Activated CD8-positive, alpha-beta memory T cell treated with anti-CD3 and anti-CD28 coated beads for 36 hours (primary cell): ENCODE results near the gene PLAGL2. TPM values are rescaled to one million over a fixed set of nuclear protein-coding genes. Genes with fewer than 3 reads are reported as not detected.
"Not testable (repeated sequence)": the region's sequence is repeated elsewhere in the genome, so short reads cannot be mapped to it uniquely, and the experiment has no call there.

ENCODE experiments used
- CTCF ChIA-PET: fragments of 350-600 bp; sonication (Branson Sonifier 250); formaldehyde crosslinking; loops from one replicate; lab custom pipeline; 2021; ENCODE audit warnings: antibody characterized with exemption; lab: Charles Lee
- POLR2A ChIA-PET: fragments of 350-600 bp; sonication (Branson Sonifier 250); formaldehyde crosslinking; loops from one replicate; lab custom pipeline; 2021; ENCODE audit warnings: antibody characterized with exemption; lab: Charles Lee
- total RNA-seq, 2 experiments: library from RNA; stranded (reverse); gene quantifications; one replicate each; pipeline ENCODE4 v1.2.3, GENCODE V29; 2021

PLAGL2 gene
- total RNA-seq: 100 to 1,000 TPM; 115 to 117 TPM

GRCh38 chr20:32207626-32208498, at the start of gene PLAGL2, which contains the start of gene POFUT1:
TSS of gene PLAGL2 (minus strand) at chr20:32207743. CDS start at chr20:32202178, 5,565 bp downstream.
TSS of gene POFUT1 (plus strand) at chr20:32207880. CDS start at chr20:32207942, 62 bp downstream.
- ChIA-PET POLR2A (interaction anchor here (0.6 to 1.4 kb wide), 4 partner anchors 24 to 95 kb away, joined by 3 to 5 read pairs (median 4); no protein-coding TSS in a partner anchor), CTCF (no interaction called here)

GRCh38 chr20:32252189-32252588, 44.6 kb upstream of the PLAGL2 start:
- CTCF ChIA-PET: interaction anchor here (0.7 kb wide), 2 partner anchors 19 to 1641 kb away, joined by 3 to 4 read pairs; no protein-coding TSS in a partner anchor
- POLR2A ChIA-PET: interaction anchor here (0.6 to 1.4 kb wide), 3 partner anchors 26 to 47 kb away, joined by 4 to 6 read pairs (median 5); no protein-coding TSS in a partner anchor

- CTCF ChIA-PET: interaction anchor here (0.7 kb wide), 2 partner anchors 18 to 1642 kb away, joined by 3 to 4 read pairs; no protein-coding TSS in a partner anchor
These were observed 43.9 kb upstream of the PLAGL2 start for GRCh38 chr20:32251470-32251869.

GRCh38 chr20:32249030-32249738, 41.6 kb upstream of the PLAGL2 start:
- POLR2A ChIA-PET: interaction anchor here (0.7 kb wide), 1 partner anchor 170 kb away, joined by 8 read pairs; no protein-coding TSS in a partner anchor
- CTCF ChIA-PET: interaction anchor here (1.0 kb wide), 1 partner anchor 85 kb away, joined by 4 read pairs; no protein-coding TSS in a partner anchor

More at GRCh38 chr20:32251470-32251869, 43.9 kb upstream of the PLAGL2 start:
- POLR2A ChIA-PET: interaction anchor here (0.9 kb wide), 1 partner anchor 46 kb away, joined by 6 read pairs; no protein-coding TSS in a partner anchor

GRCh38 chr20:32248043-32248442, 40.5 kb upstream of the PLAGL2 start:
- CTCF ChIA-PET: interaction anchor here (0.6 kb wide), 1 partner anchor 18 kb away, joined by 3 read pairs; no protein-coding TSS in a partner anchor
- POLR2A ChIA-PET: no interaction called here

- CTCF ChIA-PET: not testable (repeated sequence)
These were observed 38.7 kb upstream of the PLAGL2 start for GRCh38 chr20:32246208-32246607.

GRCh38 chr20:32244959-32245358, 37.4 kb upstream of the PLAGL2 start:
- ChIA-PET POLR2A (no interaction called here), CTCF (interaction anchor here (1.1 to 1.2 kb wide), 2 partner anchors 11 to 89 kb away, joined by 3 read pairs; no protein-coding TSS in a partner anchor)

More at GRCh38 chr20:32246208-32246607, 38.7 kb upstream of the PLAGL2 start:
- POLR2A ChIA-PET: not testable (repeated sequence)

GRCh38 chr20:32244150-32244823, 36.7 kb upstream of the PLAGL2 start:
- POLR2A ChIA-PET: no interaction called here
- CTCF ChIA-PET: interaction anchor here (1.1 to 1.2 kb wide), 2 partner anchors 11 to 89 kb away, joined by 3 read pairs; no protein-coding TSS in a partner anchor

GRCh38 chr20:32241807-32242206, 34.3 kb upstream of the PLAGL2 start:
- ChIA-PET CTCF (no interaction called here), POLR2A (no interaction called here)

GRCh38 chr20:32240205-32240604, 32.7 kb upstream of the PLAGL2 start:
- ChIA-PET CTCF (interaction anchor here (1.2 kb wide), 1 partner anchor 8 kb away, joined by 4 read pairs; no protein-coding TSS in a partner anchor), POLR2A (no interaction called here)

- ChIA-PET CTCF (no interaction called here), POLR2A (no interaction called here)
These were observed 31.2 kb upstream of the PLAGL2 start for GRCh38 chr20:32238483-32239425.

- CTCF ChIA-PET: no interaction called here
These were observed 29.9 kb upstream of the PLAGL2 start for GRCh38 chr20:32237419-32237818.

GRCh38 chr20:32236819-32237218, 29.3 kb upstream of the PLAGL2 start:
- ChIA-PET POLR2A (no interaction called here), CTCF (no interaction called here)

More at GRCh38 chr20:32237419-32237818, 29.9 kb upstream of the PLAGL2 start:
- POLR2A ChIA-PET: no interaction called here

GRCh38 chr20:32236048-32236533, 28.5 kb upstream of the PLAGL2 start:
- POLR2A ChIA-PET: interaction anchor here (0.6 kb wide), 1 partner anchor 501 kb away, joined by 3 read pairs; no protein-coding TSS in a partner anchor
- CTCF ChIA-PET: no interaction called here

GRCh38 chr20:32235331-32236047, 27.9 kb upstream of the PLAGL2 start:
- POLR2A ChIA-PET: no interaction called here
- CTCF ChIA-PET: no interaction called here

GRCh38 chr20:32234135-32234808, 26.7 kb upstream of the PLAGL2 start:
- CTCF ChIA-PET: interaction anchor here (1.3 kb wide), 1 partner anchor 10 kb away, joined by 3 read pairs; no protein-coding TSS in a partner anchor
- POLR2A ChIA-PET: no interaction called here
